D341Med (cell line): Measurements from ENCODE around the gene HHIP.

Experiments used
- DNase-seq: peaks from one replicate; pipeline ENCODE4 v3.0.0; 2012; ENCODE audit warnings: low spot score

The HHIP gene

GRCh38 chr4:144645631-144646522 is at the start of gene HHIP:
Gene HHIP (plus strand): TSS chr4:144646156. CDS start chr4:144646676, 520 bp downstream.
- DNase-seq = peak; percentile 87

- DNase-seq = no peak
Measured at GRCh38 chr4:144597171-144597570, 48.8 kb upstream of the HHIP start.

GRCh38 chr4:144599621-144600020 is 46.3 kb upstream of the HHIP start:
- DNase-seq = no peak

- DNase-seq = peak; percentile 35
Measured at GRCh38 chr4:144611850-144612249, 34.1 kb upstream of the HHIP start.

GRCh38 chr4:144614850-144615585 is 30.9 kb upstream of the HHIP start:
- no peak for DNase-seq

GRCh38 chr4:144621681-144622080 is 24.3 kb upstream of the HHIP start:
- no peak for DNase-seq

GRCh38 chr4:144627663-144628076 is 18.3 kb upstream of the HHIP start:
- no peak for DNase-seq

- no peak for DNase-seq
Measured at GRCh38 chr4:144633215-144633614, 12.7 kb upstream of the HHIP start.

GRCh38 chr4:144634978-144635747 is 10.8 kb upstream of the HHIP start:
- DNase-seq = no peak

GRCh38 chr4:144644368-144645101 is 1.4 kb upstream of the HHIP start:
- no peak for DNase-seq

- DNase-seq = peak; percentile 36
Measured at GRCh38 chr4:144645102-144645630, 790 bp upstream of the HHIP start.

GRCh38 chr4:144646523-144647094 is 653 bp downstream of the HHIP start:
- peak; percentile 78 for DNase-seq

GRCh38 chr4:144647095-144647561 is 1.2 kb downstream of the HHIP start:
- DNase-seq = no peak

GRCh38 chr4:144647590-144647989 is 1.6 kb downstream of the HHIP start:
- no peak for DNase-seq

- no peak for DNase-seq
Measured at GRCh38 chr4:144648042-144648441, 2.1 kb downstream of the HHIP start.

GRCh38 chr4:144649646-144650045 is 3.7 kb downstream of the HHIP start:
- DNase-seq = no peak

- DNase-seq = no peak
Measured at GRCh38 chr4:144650311-144651005, 4.5 kb downstream of the HHIP start.

GRCh38 chr4:144653781-144654545 is 8.0 kb downstream of the HHIP start:
- DNase-seq = no peak

GRCh38 chr4:144655491-144655890 is 9.5 kb downstream of the HHIP start:
- DNase-seq = no peak

GRCh38 chr4:144656850-144657249 is 10.9 kb downstream of the HHIP start:
- no peak for DNase-seq
